Inferior parietal cortex (tissue), 1 donor: ENCODE measurements around the gene HAX1.
"Not testable (repeated sequence)": the region's sequence is repeated elsewhere in the genome, so short reads cannot be mapped to it uniquely, and the experiment has no call there.

Experiments
- DNase-seq: peaks from one replicate; pipeline ENCODE4 v3.0.0-alpha.2; 2016; ENCODE audit errors: extremely low spot score

HAX1 gene

GRCh38 chr1:154287591-154287990 lies 15.2 kb downstream of the HAX1 start:
- not testable (repeated sequence) for DNase-seq

- DNase-seq, result no peak
These were observed 16.2 kb downstream of the HAX1 start for GRCh38 chr1:154288661-154289060.

GRCh38 chr1:154290921-154291320 lies 18.5 kb downstream of the HAX1 start:
- DNase-seq, result no peak

GRCh38 chr1:154295408-154296235 lies 23.2 kb downstream of the HAX1 start:
- no peak for DNase-seq

- DNase-seq, result no peak
These were observed 29.2 kb downstream of the HAX1 start for GRCh38 chr1:154301582-154301981.

- no peak for DNase-seq
These were observed 32.4 kb downstream of the HAX1 start for GRCh38 chr1:154304664-154305337.

GRCh38 chr1:154306151-154306550 lies 33.7 kb downstream of the HAX1 start:
- DNase-seq, result no peak

GRCh38 chr1:154307670-154308270 lies 35.3 kb downstream of the HAX1 start:
- DNase-seq, result not testable (repeated sequence)

GRCh38 chr1:154309136-154309535 lies 36.7 kb downstream of the HAX1 start:
- DNase-seq, result not testable (repeated sequence)

- DNase-seq, result not testable (repeated sequence)
These were observed 40.0 kb downstream of the HAX1 start for GRCh38 chr1:154312229-154313065.

- no peak for DNase-seq
These were observed 40.6 kb downstream of the HAX1 start for GRCh38 chr1:154313066-154313356.

- not testable (repeated sequence) for DNase-seq
These were observed 41.8 kb downstream of the HAX1 start for GRCh38 chr1:154314226-154314625.

- no peak for DNase-seq
These were observed 44.3 kb downstream of the HAX1 start for GRCh38 chr1:154316704-154317103.

GRCh38 chr1:154318386-154318785 lies 46.0 kb downstream of the HAX1 start:
- no peak for DNase-seq

GRCh38 chr1:154320882-154321608 lies 48.6 kb downstream of the HAX1 start, which contains the start of gene AQP10:
Gene AQP10, plus strand, starts transcription at chr1:154321093. Its CDS starts 63 bp downstream, at chr1:154321156.
- DNase-seq, result no peak

GRCh38 chr1:154321609-154321934 lies 49.1 kb downstream of the HAX1 start:
- not testable (repeated sequence) for DNase-seq

GRCh38 chr1:154323493-154323892 lies 51.1 kb downstream of the HAX1 start:
- no peak for DNase-seq

- no peak for DNase-seq
These were observed 51.8 kb downstream of the HAX1 start for GRCh38 chr1:154324241-154324640.

GRCh38 chr1:154324669-154325582 lies 52.5 kb downstream of the HAX1 start, which contains the start of gene ATP8B2:
Gene ATP8B2, plus strand, starts transcription at chr1:154325525. Its CDS starts 2,617 bp downstream, at chr1:154328142.
- DNase-seq, result peak; percentile 83
